Transverse colon (tissue), 4 donors: ENCODE results near the gene SPN. TPM values are rescaled to one million over a fixed set of nuclear protein-coding genes. Genes with fewer than 3 reads are reported as not detected.
"Not testable (repeated sequence)": the region's sequence is repeated elsewhere in the genome, so short reads cannot be mapped to it uniquely, and the experiment has no call there.

Source experiments
- DNase-seq: peaks from one replicate; pipeline ENCODE4 v3.0.0-alpha.2; 2019
- H3K27ac ChIP-seq, 4 donors: fragments of 200-600 bp; sonication (generic); 2 replicates each; pipeline ENCODE4 v1.5.1; 2016 to 2018; ENCODE audit warnings: inconsistent platforms in 4 of 4
- H3K27me3 ChIP-seq: fragments of 200-600 bp; sonication (generic); 2 replicates; pipeline ENCODE4 v1.5.1; 2017; ENCODE audit warnings: inconsistent platforms
- H3K36me3 ChIP-seq, 4 donors: fragments of 200-600 bp; sonication (generic); 2 replicates each; pipeline ENCODE4 v1.5.1; 2017 to 2019; ENCODE audit warnings: inconsistent platforms in 4 of 4
- H3K4me1 ChIP-seq, 4 donors: fragments of 200-600 bp; sonication (generic); 2 replicates each; pipeline ENCODE4 v1.5.1; 2017 to 2020; ENCODE audit warnings: inconsistent platforms in 4 of 4
- H3K4me3 ChIP-seq, 4 donors: fragments of 200-600 bp; sonication (generic); 1 replicate in 1 of 4; 2 replicates in 3 of 4; pipeline versions ENCODE4 v1.5.1 to v1.6.1; 2017 to 2019; ENCODE audit warnings: inconsistent platforms in 4 of 4
- H3K9me3 ChIP-seq, 2 donors: fragments of 200-600 bp; sonication (generic); 2 replicates each; pipeline ENCODE4 v1.5.1; 2017 to 2019; ENCODE audit warnings: inconsistent platforms in 2 of 2
- CTCF ChIP-seq, 5 experiments: fragments of 200-600 bp in 3 of 5; fragments of 450-650 bp in 2 of 5; sonication (generic) in 3 of 5; IDR thresholded peaks; 1 replicate in 2 of 5; 2 replicates in 3 of 5; pipeline ENCODE4 v1.5.1; 2016 to 2017; ENCODE audit warnings: antibody characterized with exemption in 5 of 5, inconsistent platforms in 3 of 5, mild to moderate bottlenecking in 2 of 5, moderate library complexity in 1 of 5
- EP300 ChIP-seq: sonication (generic); formaldehyde crosslinking; IDR thresholded peaks from one replicate; pipeline ENCODE4 v1.6.1; 2017; ENCODE audit warnings: antibody characterized with exemption, low read depth
- POLR2A ChIP-seq: fragments of 450-650 bp; IDR thresholded peaks from one replicate; pipeline ENCODE4 v1.6.1; 2016; ENCODE audit warnings: antibody characterized with exemption, mild to moderate bottlenecking, moderate library complexity
- POLR2AphosphoS5 ChIP-seq, 3 donors: sonication (generic); formaldehyde crosslinking; IDR thresholded peaks; one replicate each; pipeline ENCODE4 v1.6.1; 2016; ENCODE audit warnings: antibody characterized with exemption in 3 of 3
- WGBS, 2 donors: methylation state at CpG; one replicate each; pipeline ENCODE4 v1.1.5; 2018; ENCODE audit warnings: low coverage in 1 of 2; 5-methylcytosine and 5-hydroxymethylcytosine counted together
- in situ Hi-C, 4 donors: fragments of 200-750 bp; cut with MboI; loops; one replicate each; pipeline versions ENCODE4 v1.15.0 to v1.15.1; 2017; ENCODE audit warnings: low sequenced_read_pairs in 3 of 4, low pct_ligation_motif_present in 1 of 4, low pct_unique_long_range_greater_than_20kb in 1 of 4
- intact Hi-C: fragments of 100-400 bp; cut with DNase I; formaldehyde crosslinking; loops from one replicate; pipeline ENCODE4 v1.15.1; 2023; ENCODE audit warnings: low total_unique reads
- total RNA-seq, 4 donors: library from RNA; depleted of rRNA; stranded (reverse); fragments of >200 nt; gene quantifications; one replicate each; pipeline ENCODE4 v1.1.0, GENCODE V29; 2016

Gene SPN
- total RNA-seq = 1 to 10 TPM in 2 of 4 donors, under 1 TPM in 2; 0.20 to 3.7 (median 1.1) TPM

GRCh38 chr16:29663016-29663806 is at the start of gene SPN:
Gene SPN, plus strand, starts transcription at chr16:29663247. Its CDS starts 482 bp downstream, at chr16:29663729.
- 66 to 77% methylated on average over 4 to 17 of the region's 18 CpGs for WGBS, 2 donors
- in situ Hi-C loops = loop anchor here in 1 of 4 donors (25.0 kb wide), 1 partner anchor 499 kb away; no protein-coding TSS in a partner anchor

GRCh38 chr16:29613307-29614057 is 49.6 kb upstream of the SPN start:
- TF ChIP-seq POLR2AphosphoS5 (IDR thresholded peaks at IDR 0.05) (peak; percentile 72 to 86 (median 85)), POLR2A (peak; percentile 77)
- H3K27ac ChIP-seq = peak overlapping the region; percentile 79 to 88 (median 84)
- DNase-seq = peak; percentile 92
- intact Hi-C loops, in situ Hi-C loops, H3K27me3 ChIP-seq, H3K36me3 ChIP-seq, H3K9me3 ChIP-seq: not testable (repeated sequence)
- H3K4me1 ChIP-seq = peaks cover 0 to 11% (median 4%) of the 10 kb centered on the region in 4 donors
- WGBS, 2 donors = 1% methylated on average over 55 of the region's 100 CpGs; no CpG with 5 or more reads in 1 of the 2 donors
- H3K4me3 ChIP-seq = peak overlapping the region; percentile 39 to 82 (median 68)

More at GRCh38 chr16:29663016-29663806, at the start of gene SPN:
- no peaks in the 10 kb centered on the region for H3K9me3 ChIP-seq
- TF ChIP-seq EP300 (no peak), CTCF (IDR thresholded peaks at IDR 0.05) (no peak), POLR2A (no peak), POLR2AphosphoS5 (IDR thresholded peaks at IDR 0.05) (no peak)
- H3K4me3 ChIP-seq = peak within 1 kb of the TSS in 3 of 4 donors; percentile 4 to 33 (median 20)
- H3K27me3 ChIP-seq = no peaks in the 10 kb centered on the region
- intact Hi-C loops = no loop called here
- peak; percentile 33 for DNase-seq
- H3K4me1 ChIP-seq = peaks cover 0 to 26% (median 8%) of the 10 kb centered on the region in 4 donors
- H3K27ac ChIP-seq = peak within 1 kb of the TSS; percentile 42 to 60 (median 52)
- H3K36me3 ChIP-seq = no peaks in the 10 kb centered on the region

- H3K4me3 ChIP-seq, in situ Hi-C loops, H3K36me3 ChIP-seq, H3K9me3 ChIP-seq, H3K27me3 ChIP-seq, DNase-seq, intact Hi-C loops: not testable (repeated sequence)
- peaks cover 0 to 11% (median 4%) of the 10 kb centered on the region in 4 donors for H3K4me1 ChIP-seq
- 74% methylated on average over 18 of the region's 22 CpGs; no CpG with 5 or more reads in 1 of the 2 donors for WGBS, 2 donors
- H3K27ac ChIP-seq = peak overlapping the region in 3 of 4 donors; percentile 17 to 86 (median 83)
Measured at GRCh38 chr16:29614691-29615314, 48.2 kb upstream of the SPN start.

- intact Hi-C loops, H3K4me3 ChIP-seq, H3K27me3 ChIP-seq, H3K36me3 ChIP-seq, H3K9me3 ChIP-seq, H3K27ac ChIP-seq, in situ Hi-C loops: not testable (repeated sequence)
- H3K4me1 ChIP-seq = peaks cover 0 to 10% (median 4%) of the 10 kb centered on the region in 4 donors
- 57% methylated on average over 5 of the region's 6 CpGs; no CpG with 5 or more reads in 1 of the 2 donors for WGBS, 2 donors
- DNase-seq = peak; percentile 53
Measured at GRCh38 chr16:29616127-29616526, 46.9 kb upstream of the SPN start.

GRCh38 chr16:29620591-29620990 is 42.5 kb upstream of the SPN start:
- 71 to 100% methylated on average over 1 to 3 of the region's 6 CpGs for WGBS, 2 donors

GRCh38 chr16:29622738-29623137 is 40.3 kb upstream of the SPN start:
- in situ Hi-C loops, H3K27ac ChIP-seq, intact Hi-C loops, DNase-seq, H3K4me3 ChIP-seq, H3K27me3 ChIP-seq, H3K9me3 ChIP-seq, H3K4me1 ChIP-seq, H3K36me3 ChIP-seq: not testable (repeated sequence)
- 93% methylated on average over 12 of the region's 18 CpGs; no CpG with 5 or more reads in 1 of the 2 donors for WGBS, 2 donors

More at GRCh38 chr16:29620591-29620990, 42.5 kb upstream of the SPN start:
- intact Hi-C loops, in situ Hi-C loops, H3K36me3 ChIP-seq, H3K9me3 ChIP-seq, H3K27ac ChIP-seq, H3K4me3 ChIP-seq, H3K27me3 ChIP-seq, H3K4me1 ChIP-seq, DNase-seq: not testable (repeated sequence)
- TF ChIP-seq CTCF (IDR thresholded peaks at IDR 0.05) = peak in 4 of 5 experiments; percentile 14 to 24 (median 18)

- H3K27me3 ChIP-seq, H3K36me3 ChIP-seq, H3K4me3 ChIP-seq, intact Hi-C loops, DNase-seq, in situ Hi-C loops, H3K27ac ChIP-seq, H3K4me1 ChIP-seq, H3K9me3 ChIP-seq: not testable (repeated sequence)
- WGBS, 2 donors = 93% methylated on average over 4 to 5 of the region's 5 CpGs
Measured at GRCh38 chr16:29623253-29623652, 39.8 kb upstream of the SPN start.
